ENCODE results near the gene LAMA2.

The LAMA2 gene

GRCh38 chr6:129335792-129336191 is 452.9 kb downstream of the LAMA2 start:
- Histone ChIP-seq H3K23ac (ENCODE audit: low read length in 2 of 2) (no peak overlapping the region), H3K9me3 (ENCODE audit: control insufficient read depth, low read length) (no peaks in the 10 kb centered on the region), H2BK15ac (ENCODE audit: low read depth, poor library complexity, severe bottlenecking) (no peak overlapping the region), H2BK12ac (ENCODE audit: low read length in 2 of 2) (no peak overlapping the region), H3K4me3 (ENCODE audit: insufficient read depth in 1 of 2, low read depth in 1 of 2, low read length in 2 of 2) (no peak overlapping the region), H2AK5ac (ENCODE audit: low read length, severe bottlenecking) (no peak overlapping the region), H3K36me3 (ENCODE audit: control insufficient read depth in 1 of 2, insufficient read depth in 2 of 2, low read depth in 1 of 2, low read length in 2 of 2) (peaks cover 0 to 8% of the 10 kb centered on the region in 2 experiments), H3K79me1 (replicated peaks; ENCODE audit: low read length, poor library complexity, severe bottlenecking) (no peaks in the 10 kb centered on the region), H2BK120ac (ENCODE audit: low read depth, low read length) (no peak overlapping the region), H3K27ac (ENCODE audit: low read length, poor library complexity, severe bottlenecking) (no peak overlapping the region), H3K4me1 (ENCODE audit: control insufficient read depth, insufficient read depth, low read depth, low read length) (no peaks in the 10 kb centered on the region), H2AFZ (ENCODE audit: low read depth, low read length) (no peak overlapping the region), H3K4ac (ENCODE audit: low read depth in 1 of 2, low read length in 2 of 2) (no peak overlapping the region), H4K91ac (ENCODE audit: low read length) (no peak overlapping the region), H3K18ac (ENCODE audit: low read depth in 1 of 2, low read length in 2 of 2) (no peak overlapping the region), H3K9ac (ENCODE audit: low read length) (no peak overlapping the region), H3K27me3 (ENCODE audit: control insufficient read depth in 1 of 2, insufficient read depth in 1 of 2, low read length in 2 of 2) (no peaks in the 10 kb centered on the region), H2BK5ac (ENCODE audit: low read depth, low read length, poor library complexity, severe bottlenecking) (no peak overlapping the region), H4K8ac (ENCODE audit: low read length) (no peak overlapping the region), H3K14ac (ENCODE audit: low read length in 2 of 2) (no peak overlapping the region), H3K4me2 (ENCODE audit: low read length, poor library complexity, severe bottlenecking) (no peak overlapping the region)
- 88% methylated on average over 4 of the region's 4 CpGs for WGBS
- DNase-seq = no peak

GRCh38 chr6:129338683-129339082 is 455.7 kb downstream of the LAMA2 start:
- H3K79me1 ChIP-seq (replicated peaks; ENCODE audit: low read length, poor library complexity, severe bottlenecking) = no peaks in the 10 kb centered on the region
- H2BK5ac ChIP-seq (ENCODE audit: low read depth, low read length, poor library complexity, severe bottlenecking) = no peak overlapping the region
- H3K18ac ChIP-seq (ENCODE audit: low read depth in 1 of 2, low read length in 2 of 2) = no peak overlapping the region
- H4K8ac ChIP-seq (ENCODE audit: low read length) = no peak overlapping the region
- no peak overlapping the region for H2BK15ac ChIP-seq (ENCODE audit: low read depth, poor library complexity, severe bottlenecking)
- H3K4ac ChIP-seq (ENCODE audit: low read depth in 1 of 2, low read length in 2 of 2) = no peak overlapping the region
- no peak overlapping the region for H3K27ac ChIP-seq (ENCODE audit: low read length, poor library complexity, severe bottlenecking)
- no peaks in the 10 kb centered on the region for H3K27me3 ChIP-seq (ENCODE audit: control insufficient read depth in 1 of 2, insufficient read depth in 1 of 2, low read length in 2 of 2)
- no peak overlapping the region for H3K14ac ChIP-seq (ENCODE audit: low read length in 2 of 2)
- no peak for DNase-seq
- H2BK120ac ChIP-seq (ENCODE audit: low read depth, low read length) = no peak overlapping the region
- H2BK12ac ChIP-seq (ENCODE audit: low read length in 2 of 2) = no peak overlapping the region
- H3K9ac ChIP-seq (ENCODE audit: low read length) = no peak overlapping the region
- no peak overlapping the region for H2AK5ac ChIP-seq (ENCODE audit: low read length, severe bottlenecking)
- WGBS = 93% methylated on average over 4 of the region's 4 CpGs
- no peaks in the 10 kb centered on the region for H3K4me1 ChIP-seq (ENCODE audit: control insufficient read depth, insufficient read depth, low read depth, low read length)
- no peak overlapping the region for H3K4me3 ChIP-seq (ENCODE audit: insufficient read depth in 1 of 2, low read depth in 1 of 2, low read length in 2 of 2)
- no peak overlapping the region for H2AFZ ChIP-seq (ENCODE audit: low read depth, low read length)
- no peaks in the 10 kb centered on the region for H3K9me3 ChIP-seq (ENCODE audit: control insufficient read depth, low read length)
- no peak overlapping the region for H3K23ac ChIP-seq (ENCODE audit: low read length in 2 of 2)
- peaks cover 0 to 3% of the 10 kb centered on the region in 2 experiments for H3K36me3 ChIP-seq (ENCODE audit: control insufficient read depth in 1 of 2, insufficient read depth in 2 of 2, low read depth in 1 of 2, low read length in 2 of 2)
- no peak overlapping the region for H4K91ac ChIP-seq (ENCODE audit: low read length)
- no peak overlapping the region for H3K4me2 ChIP-seq (ENCODE audit: low read length, poor library complexity, severe bottlenecking)

GRCh38 chr6:129340983-129341382 is 458.0 kb downstream of the LAMA2 start:
- H3K4me1 ChIP-seq (ENCODE audit: control insufficient read depth, insufficient read depth, low read depth, low read length) = no peaks in the 10 kb centered on the region
- H3K4me2 ChIP-seq (ENCODE audit: low read length, poor library complexity, severe bottlenecking) = no peak overlapping the region
- no peak overlapping the region for H4K8ac ChIP-seq (ENCODE audit: low read length)
- H3K36me3 ChIP-seq (ENCODE audit: control insufficient read depth in 1 of 2, insufficient read depth in 2 of 2, low read depth in 1 of 2, low read length in 2 of 2) = no peaks in the 10 kb centered on the region
- no peak overlapping the region for H3K4me3 ChIP-seq (ENCODE audit: insufficient read depth in 1 of 2, low read depth in 1 of 2, low read length in 2 of 2)
- no peaks in the 10 kb centered on the region for H3K9me3 ChIP-seq (ENCODE audit: control insufficient read depth, low read length)
- no peaks in the 10 kb centered on the region for H3K27me3 ChIP-seq (ENCODE audit: control insufficient read depth in 1 of 2, insufficient read depth in 1 of 2, low read length in 2 of 2)
- no peak overlapping the region for H2BK120ac ChIP-seq (ENCODE audit: low read depth, low read length)
- no peak overlapping the region for H2BK12ac ChIP-seq (ENCODE audit: low read length in 2 of 2)
- H3K9ac ChIP-seq (ENCODE audit: low read length) = peak overlapping the region; percentile 35
- no peak overlapping the region for H2AK5ac ChIP-seq (ENCODE audit: low read length, severe bottlenecking)
- no peak overlapping the region for H2AFZ ChIP-seq (ENCODE audit: low read depth, low read length)
- H3K79me1 ChIP-seq (replicated peaks; ENCODE audit: low read length, poor library complexity, severe bottlenecking) = no peaks in the 10 kb centered on the region
- no peak overlapping the region for H2BK5ac ChIP-seq (ENCODE audit: low read depth, low read length, poor library complexity, severe bottlenecking)
- H3K4ac ChIP-seq (ENCODE audit: low read depth in 1 of 2, low read length in 2 of 2) = no peak overlapping the region
- no peak overlapping the region for H3K27ac ChIP-seq (ENCODE audit: low read length, poor library complexity, severe bottlenecking)
- H3K18ac ChIP-seq (ENCODE audit: low read depth in 1 of 2, low read length in 2 of 2) = no peak overlapping the region
- DNase-seq = peak; percentile 57
- H4K91ac ChIP-seq (ENCODE audit: low read length) = no peak overlapping the region
- no peak overlapping the region for H3K14ac ChIP-seq (ENCODE audit: low read length in 2 of 2)
- H3K23ac ChIP-seq (ENCODE audit: low read length in 2 of 2) = no peak overlapping the region
- 52% methylated on average over 4 of the region's 4 CpGs for WGBS
- no peak overlapping the region for H2BK15ac ChIP-seq (ENCODE audit: low read depth, poor library complexity, severe bottlenecking)

- no peak overlapping the region for H3K4me2 ChIP-seq (ENCODE audit: low read length, poor library complexity, severe bottlenecking)
- H4K91ac ChIP-seq (ENCODE audit: low read length) = no peak overlapping the region
- WGBS = 100% methylated on average over 1 of the region's 2 CpGs
- H3K9me3 ChIP-seq (ENCODE audit: control insufficient read depth, low read length) = no peaks in the 10 kb centered on the region
- no peak overlapping the region for H3K9ac ChIP-seq (ENCODE audit: low read length)
- H4K8ac ChIP-seq (ENCODE audit: low read length) = no peak overlapping the region
- no peak overlapping the region for H3K18ac ChIP-seq (ENCODE audit: low read depth in 1 of 2, low read length in 2 of 2)
- H3K14ac ChIP-seq (ENCODE audit: low read length in 2 of 2) = no peak overlapping the region
- no peak overlapping the region for H2BK5ac ChIP-seq (ENCODE audit: low read depth, low read length, poor library complexity, severe bottlenecking)
- no peaks in the 10 kb centered on the region for H3K27me3 ChIP-seq (ENCODE audit: control insufficient read depth in 1 of 2, insufficient read depth in 1 of 2, low read length in 2 of 2)
- H3K4me1 ChIP-seq (ENCODE audit: control insufficient read depth, insufficient read depth, low read depth, low read length) = no peaks in the 10 kb centered on the region
- H2BK12ac ChIP-seq (ENCODE audit: low read length in 2 of 2) = no peak overlapping the region
- H3K79me1 ChIP-seq (replicated peaks; ENCODE audit: low read length, poor library complexity, severe bottlenecking) = no peaks in the 10 kb centered on the region
- no peak overlapping the region for H3K4me3 ChIP-seq (ENCODE audit: insufficient read depth in 1 of 2, low read depth in 1 of 2, low read length in 2 of 2)
- no peak overlapping the region for H2BK15ac ChIP-seq (ENCODE audit: low read depth, poor library complexity, severe bottlenecking)
- H3K27ac ChIP-seq (ENCODE audit: low read length, poor library complexity, severe bottlenecking) = no peak overlapping the region
- no peak overlapping the region for H2AFZ ChIP-seq (ENCODE audit: low read depth, low read length)
- no peak overlapping the region for H3K4ac ChIP-seq (ENCODE audit: low read depth in 1 of 2, low read length in 2 of 2)
- no peak overlapping the region for H2BK120ac ChIP-seq (ENCODE audit: low read depth, low read length)
- no peaks in the 10 kb centered on the region for H3K36me3 ChIP-seq (ENCODE audit: control insufficient read depth in 1 of 2, insufficient read depth in 2 of 2, low read depth in 1 of 2, low read length in 2 of 2)
- peak; percentile 27 for DNase-seq
- H2AK5ac ChIP-seq (ENCODE audit: low read length, severe bottlenecking) = no peak overlapping the region
- H3K23ac ChIP-seq (ENCODE audit: low read length in 2 of 2) = no peak overlapping the region
Observed at GRCh38 chr6:129342243-129342642, 459.3 kb downstream of the LAMA2 start.

Data from mesenchymal stem cell (in vitro differentiated cells and primary cell).